Prostate gland (tissue), 2 donors: ENCODE data around the gene PHTF2. TPM values are rescaled to one million over a fixed set of nuclear protein-coding genes. Genes with fewer than 3 reads are reported as not detected.

Experiments used
- DNase-seq: peaks from one replicate; pipeline ENCODE4 v3.0.0-alpha.2; 2019; ENCODE audit warnings: low spot score
- H3K27ac ChIP-seq, 2 donors: fragments of 200-600 bp; sonication (generic); 2 replicates each; pipeline ENCODE4 v1.5.1; 2017 to 2019
- H3K27me3 ChIP-seq: fragments of 200-600 bp; sonication (generic); replicated peaks from 2 replicates; pipeline ENCODE4 v1.5.1; 2019; ENCODE audit not compliant: insufficient read depth
- H3K36me3 ChIP-seq, 2 donors: fragments of 200-600 bp; sonication (generic); 1 replicate in 1 of 2; 2 replicates in 1 of 2; pipeline versions ENCODE4 v1.5.1 to v1.8.1; 2017 to 2019
- H3K4me1 ChIP-seq: fragments of 200-600 bp; sonication (generic); replicated peaks from 2 replicates; pipeline ENCODE4 v1.5.1; 2019
- H3K4me3 ChIP-seq, 2 donors: fragments of 200-600 bp; sonication (generic); 2 replicates each; pipeline ENCODE4 v1.5.1; 2017 to 2019
- H3K9me3 ChIP-seq: fragments of 200-600 bp; sonication (generic); 2 replicates; pipeline ENCODE4 v1.5.1; 2017
- POLR2A ChIP-seq: fragments of 450-650 bp; IDR thresholded peaks from one replicate; pipeline ENCODE4 v1.6.1; 2016; ENCODE audit warnings: antibody characterized with exemption, mild to moderate bottlenecking
- POLR2AphosphoS5 ChIP-seq: sonication (generic); formaldehyde crosslinking; IDR thresholded peaks from one replicate; pipeline ENCODE4 v1.6.1; 2017; ENCODE audit warnings: antibody characterized with exemption
- WGBS: methylation state at CpG from one replicate; pipeline ENCODE4 v1.1.5; 2018; 5-methylcytosine and 5-hydroxymethylcytosine counted together
- intact Hi-C: fragments of 100-400 bp; cut with DNase I; formaldehyde crosslinking; loops from one replicate; pipeline ENCODE4 v1.14.2; 2022
- total RNA-seq, 2 donors: library from RNA; depleted of rRNA; stranded (reverse); fragments of >200 nt; gene quantifications; one replicate each; pipeline ENCODE4 v1.1.0, GENCODE V29; 2016
- TF ChIP-seq, protein P1 (sequence below), 4 experiments: fragments of 200-600 bp in 2 of 4; fragments of 450-650 bp in 2 of 4; sonication (generic) in 2 of 4; IDR thresholded peaks; 1 replicate in 3 of 4; 2 replicates in 1 of 4; pipeline ENCODE4 v1.5.1; 2016 to 2019; ENCODE audit warnings: antibody characterized with exemption in 4 of 4, mild to moderate bottlenecking in 2 of 4, moderate library complexity in 2 of 4

The PHTF2 gene
- total RNA-seq, 2 donors from 2014 or later = 7.7 to 17.3 TPM

DNA sequence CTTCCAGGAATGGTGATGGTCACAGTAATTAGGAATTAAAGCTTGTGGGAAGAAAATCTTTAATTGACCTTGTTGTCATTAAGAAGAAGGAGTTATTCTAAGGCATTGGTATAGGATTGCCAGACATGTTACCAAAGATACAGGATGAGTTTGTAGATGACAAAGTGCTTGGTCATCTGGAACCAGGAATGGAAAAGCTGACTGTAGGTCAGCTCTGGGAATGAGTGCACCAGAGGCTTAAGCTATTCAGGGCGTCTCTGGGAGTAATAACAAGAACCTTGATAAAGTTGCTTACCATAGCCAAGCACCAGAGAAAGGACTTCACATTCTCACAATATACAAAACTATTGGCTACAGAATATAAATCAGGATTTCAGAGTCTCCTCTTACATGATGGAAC, 89.0 kb downstream of the PHTF2 start:
- no peaks in the 10 kb centered on the region for H3K27me3 ChIP-seq
- H3K4me1 ChIP-seq = no peaks in the 10 kb centered on the region
- WGBS = 77% methylated on average over 1 of the region's 1 CpG
- intact Hi-C loops = no loop called here
- no peak for DNase-seq
- no peak overlapping the region for H3K27ac ChIP-seq
- TF ChIP-seq POLR2A = no peak
- no peaks in the 10 kb centered on the region for H3K9me3 ChIP-seq
- H3K4me3 ChIP-seq = no peak overlapping the region
- H3K36me3 ChIP-seq = no peaks in the 10 kb centered on the region

DNA sequence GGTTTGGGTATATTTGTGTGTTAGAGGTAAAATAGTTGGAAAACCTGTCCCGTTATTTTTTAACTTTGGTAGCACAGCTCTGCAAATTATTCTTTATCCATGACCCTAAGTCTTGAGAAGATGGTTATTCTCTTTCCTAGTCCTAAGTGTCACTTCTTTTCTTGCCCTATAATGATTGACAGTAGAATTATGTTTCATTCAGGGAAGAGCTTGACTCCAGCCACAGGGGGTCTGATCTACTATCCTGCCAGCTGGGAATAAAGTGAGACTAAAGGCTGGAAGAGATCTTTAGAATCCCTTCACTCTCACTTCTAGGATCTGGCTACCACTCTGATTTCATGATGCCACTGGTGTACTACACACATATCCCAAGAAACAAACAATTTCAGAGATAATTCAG, 90.4 kb downstream of the PHTF2 start:
- TF ChIP-seq, protein P1, sequence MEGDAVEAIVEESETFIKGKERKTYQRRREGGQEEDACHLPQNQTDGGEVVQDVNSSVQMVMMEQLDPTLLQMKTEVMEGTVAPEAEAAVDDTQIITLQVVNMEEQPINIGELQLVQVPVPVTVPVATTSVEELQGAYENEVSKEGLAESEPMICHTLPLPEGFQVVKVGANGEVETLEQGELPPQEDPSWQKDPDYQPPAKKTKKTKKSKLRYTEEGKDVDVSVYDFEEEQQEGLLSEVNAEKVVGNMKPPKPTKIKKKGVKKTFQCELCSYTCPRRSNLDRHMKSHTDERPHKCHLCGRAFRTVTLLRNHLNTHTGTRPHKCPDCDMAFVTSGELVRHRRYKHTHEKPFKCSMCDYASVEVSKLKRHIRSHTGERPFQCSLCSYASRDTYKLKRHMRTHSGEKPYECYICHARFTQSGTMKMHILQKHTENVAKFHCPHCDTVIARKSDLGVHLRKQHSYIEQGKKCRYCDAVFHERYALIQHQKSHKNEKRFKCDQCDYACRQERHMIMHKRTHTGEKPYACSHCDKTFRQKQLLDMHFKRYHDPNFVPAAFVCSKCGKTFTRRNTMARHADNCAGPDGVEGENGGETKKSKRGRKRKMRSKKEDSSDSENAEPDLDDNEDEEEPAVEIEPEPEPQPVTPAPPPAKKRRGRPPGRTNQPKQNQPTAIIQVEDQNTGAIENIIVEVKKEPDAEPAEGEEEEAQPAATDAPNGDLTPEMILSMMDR (IDR thresholded peaks at IDR 0.05) = no peak
- TF ChIP-seq POLR2A = no peak
- TF ChIP-seq POLR2AphosphoS5 = no peak
- intact Hi-C loops = no loop called here
- no peaks in the 10 kb centered on the region for H3K27me3 ChIP-seq

DNA sequence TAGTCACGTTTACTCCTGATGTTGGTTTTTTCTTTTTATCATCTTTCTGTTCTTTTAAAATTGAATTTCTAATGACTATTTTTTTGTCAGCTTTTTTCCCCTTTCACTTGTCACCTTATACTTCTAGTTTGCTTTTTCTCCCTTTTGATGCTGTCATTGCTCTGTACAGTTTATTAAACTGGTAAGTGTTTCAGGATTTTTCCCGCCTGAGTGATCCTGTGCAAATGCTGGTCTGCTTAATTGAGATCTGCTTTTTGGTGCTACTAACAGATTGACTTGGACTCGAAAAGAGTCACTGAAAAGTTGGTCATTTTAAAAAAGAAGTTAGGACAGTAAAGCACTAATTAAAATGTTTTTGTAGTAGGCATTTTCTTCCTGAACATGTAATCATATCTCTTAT, 95.2 kb downstream of the PHTF2 start:
- H3K4me1 ChIP-seq = no peaks in the 10 kb centered on the region
- H3K27me3 ChIP-seq = no peaks in the 10 kb centered on the region
- TF ChIP-seq POLR2AphosphoS5 = no peak
- TF ChIP-seq POLR2A = no peak
- TF ChIP-seq, protein P1 (IDR thresholded peaks at IDR 0.05) = no peak
- no peak for DNase-seq
- 91% methylated on average over 3 of the region's 3 CpGs for WGBS
- H3K36me3 ChIP-seq = no peaks in the 10 kb centered on the region
- intact Hi-C loops = no loop called here
- H3K27ac ChIP-seq = no peak overlapping the region
- H3K9me3 ChIP-seq = no peaks in the 10 kb centered on the region
- H3K4me3 ChIP-seq = no peak overlapping the region

More for the DNA sequence above, 90.4 kb downstream of the PHTF2 start:
- H3K4me1 ChIP-seq = no peaks in the 10 kb centered on the region
- no peak overlapping the region for H3K4me3 ChIP-seq
- DNase-seq = no peak
- no peak overlapping the region for H3K27ac ChIP-seq
- H3K9me3 ChIP-seq = no peaks in the 10 kb centered on the region
- WGBS = 97% methylated on average over 1 of the region's 1 CpG
- no peaks in the 10 kb centered on the region for H3K36me3 ChIP-seq

DNA sequence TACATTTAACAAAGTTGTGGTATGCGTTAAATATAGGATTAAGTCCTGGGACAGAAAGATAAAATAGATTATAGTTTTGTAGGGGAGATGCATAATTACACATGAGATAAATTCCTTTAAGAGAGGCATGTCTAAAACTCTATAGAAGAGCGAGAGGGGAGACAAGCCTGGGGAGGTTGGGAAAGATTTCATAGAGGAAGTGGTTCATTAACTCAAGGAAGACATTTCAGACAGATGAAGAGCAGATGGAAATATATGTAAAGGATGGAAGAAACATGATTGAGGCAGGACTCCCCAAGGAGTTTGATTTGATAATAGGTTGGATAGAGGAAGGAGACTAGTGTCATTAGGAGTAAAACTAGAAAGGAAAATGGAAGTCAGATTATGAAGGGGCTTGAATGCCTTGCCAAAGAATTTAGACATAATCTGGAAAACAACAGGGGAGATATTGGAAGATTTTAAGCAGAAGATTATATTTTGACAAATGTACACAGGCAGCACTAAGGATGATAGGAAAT, 96.1 kb downstream of the PHTF2 start:
- H3K27ac ChIP-seq = no peak overlapping the region
- H3K9me3 ChIP-seq = no peaks in the 10 kb centered on the region
- H3K4me3 ChIP-seq = no peak overlapping the region
- intact Hi-C loops = no loop called here
- WGBS = 87% methylated on average over 2 of the region's 2 CpGs
- H3K27me3 ChIP-seq = no peaks in the 10 kb centered on the region
- no peaks in the 10 kb centered on the region for H3K36me3 ChIP-seq
- TF ChIP-seq, protein P1 (IDR thresholded peaks at IDR 0.05) = no peak
- TF ChIP-seq POLR2AphosphoS5 (no peak), POLR2A (no peak)
- DNase-seq = no peak
- no peaks in the 10 kb centered on the region for H3K4me1 ChIP-seq

DNA sequence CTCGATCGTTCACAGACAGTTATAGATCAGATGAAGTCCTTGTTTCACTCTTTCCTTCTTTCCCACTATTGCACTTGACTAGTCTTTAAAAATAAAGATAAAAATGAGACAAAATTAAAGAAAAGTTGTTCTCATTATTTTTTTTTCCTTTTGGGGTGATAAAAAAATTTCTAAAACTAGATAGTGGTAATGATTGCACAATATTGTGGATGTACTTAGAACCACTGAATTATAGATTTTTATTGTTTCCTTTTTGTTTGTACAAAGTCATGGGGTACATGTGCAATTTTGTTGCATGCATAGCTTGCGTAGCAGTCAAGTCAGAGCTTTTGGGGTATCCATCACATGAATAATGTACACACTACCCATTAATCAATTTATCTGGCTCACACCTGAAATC, 97.3 kb downstream of the PHTF2 start:
- no peak overlapping the region for H3K4me3 ChIP-seq
- no peaks in the 10 kb centered on the region for H3K9me3 ChIP-seq
- H3K4me1 ChIP-seq = no peaks in the 10 kb centered on the region
- H3K27ac ChIP-seq = no peak overlapping the region
- WGBS = 93% methylated on average over 3 of the region's 3 CpGs
- no peaks in the 10 kb centered on the region for H3K27me3 ChIP-seq
- no peak for DNase-seq
- H3K36me3 ChIP-seq = no peaks in the 10 kb centered on the region
- no peak for TF ChIP-seq POLR2A
- TF ChIP-seq, protein P1 (IDR thresholded peaks at IDR 0.05) = no peak
- no peak for TF ChIP-seq POLR2AphosphoS5
- intact Hi-C loops = no loop called here
